ENCODE measurements around the gene CD99.

DNA sequence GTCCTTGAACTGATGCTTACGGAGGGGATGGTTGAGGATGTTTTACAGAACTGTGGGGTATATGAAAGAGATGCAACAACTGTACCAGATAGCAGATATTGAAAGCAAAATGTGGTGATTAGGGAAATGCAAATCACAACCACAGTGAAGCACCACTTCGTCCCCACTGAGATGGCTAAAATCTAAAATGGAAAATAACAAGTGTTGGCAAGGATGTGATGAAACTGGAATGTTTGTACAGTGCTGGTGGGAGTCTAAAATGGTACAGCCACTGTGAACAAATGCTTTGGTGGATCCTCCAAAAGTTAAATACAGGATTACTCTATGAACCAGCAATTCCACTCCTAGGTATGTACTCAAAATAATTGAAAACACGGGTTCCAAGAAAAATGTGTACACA lies 83.7 kb downstream of the CD99 start:
- TF ChIP-seq, protein P1, sequence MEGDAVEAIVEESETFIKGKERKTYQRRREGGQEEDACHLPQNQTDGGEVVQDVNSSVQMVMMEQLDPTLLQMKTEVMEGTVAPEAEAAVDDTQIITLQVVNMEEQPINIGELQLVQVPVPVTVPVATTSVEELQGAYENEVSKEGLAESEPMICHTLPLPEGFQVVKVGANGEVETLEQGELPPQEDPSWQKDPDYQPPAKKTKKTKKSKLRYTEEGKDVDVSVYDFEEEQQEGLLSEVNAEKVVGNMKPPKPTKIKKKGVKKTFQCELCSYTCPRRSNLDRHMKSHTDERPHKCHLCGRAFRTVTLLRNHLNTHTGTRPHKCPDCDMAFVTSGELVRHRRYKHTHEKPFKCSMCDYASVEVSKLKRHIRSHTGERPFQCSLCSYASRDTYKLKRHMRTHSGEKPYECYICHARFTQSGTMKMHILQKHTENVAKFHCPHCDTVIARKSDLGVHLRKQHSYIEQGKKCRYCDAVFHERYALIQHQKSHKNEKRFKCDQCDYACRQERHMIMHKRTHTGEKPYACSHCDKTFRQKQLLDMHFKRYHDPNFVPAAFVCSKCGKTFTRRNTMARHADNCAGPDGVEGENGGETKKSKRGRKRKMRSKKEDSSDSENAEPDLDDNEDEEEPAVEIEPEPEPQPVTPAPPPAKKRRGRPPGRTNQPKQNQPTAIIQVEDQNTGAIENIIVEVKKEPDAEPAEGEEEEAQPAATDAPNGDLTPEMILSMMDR (IDR thresholded peaks at IDR 0.05): no peak
- no peak for TF ChIP-seq POLR2A (IDR thresholded peaks at IDR 0.05)

All from testis (tissue), 2 donors.